ENCODE results near the gene HMX1.

Gene HMX1

GRCh38 chr4:8862334-8862733 is 9.3 kb downstream of the HMX1 start:
- Histone ChIP-seq H3K27me3 (ENCODE audit: insufficient read depth, low read depth, severe bottlenecking) (no peaks in the 10 kb centered on the region), H3K36me3 (peaks cover 36% of the 10 kb centered on the region), H3K9me3 (ENCODE audit: severe bottlenecking) (no peaks in the 10 kb centered on the region), H3K4me3 (ENCODE audit: low read depth, low read length) (no peak overlapping the region), H3K27ac (no peak overlapping the region)
- no peak for DNase-seq
- no peak for TF ChIP-seq CTCF (IDR thresholded peaks at IDR 0.05; ENCODE audit: low read depth, low read length)

- H3K27ac ChIP-seq, result no peak overlapping the region
- DNase-seq, result no peak
- TF ChIP-seq CTCF (IDR thresholded peaks at IDR 0.05; ENCODE audit: low read depth, low read length), result no peak
- H3K27me3 ChIP-seq (ENCODE audit: insufficient read depth, low read depth, severe bottlenecking), result no peaks in the 10 kb centered on the region
- no peak overlapping the region for H3K4me3 ChIP-seq (ENCODE audit: low read depth, low read length)
- H3K36me3 ChIP-seq, result peaks cover 30% of the 10 kb centered on the region
- no peaks in the 10 kb centered on the region for H3K9me3 ChIP-seq (ENCODE audit: severe bottlenecking)
Observed at GRCh38 chr4:8861576-8862295, 9.9 kb downstream of the HMX1 start.

GRCh38 chr4:8860892-8861575 is 10.6 kb downstream of the HMX1 start:
- TF ChIP-seq CTCF (IDR thresholded peaks at IDR 0.05; ENCODE audit: low read depth, low read length), result no peak
- peaks cover 26% of the 10 kb centered on the region for H3K36me3 ChIP-seq
- no peak overlapping the region for H3K27ac ChIP-seq
- H3K9me3 ChIP-seq (ENCODE audit: severe bottlenecking), result no peaks in the 10 kb centered on the region
- no peak for DNase-seq
- no peaks in the 10 kb centered on the region for H3K27me3 ChIP-seq (ENCODE audit: insufficient read depth, low read depth, severe bottlenecking)
- H3K4me3 ChIP-seq (ENCODE audit: low read depth, low read length), result no peak overlapping the region

GRCh38 chr4:8860096-8860891 is 11.3 kb downstream of the HMX1 start:
- DNase-seq, result no peak
- H3K27ac ChIP-seq, result no peak overlapping the region
- no peak overlapping the region for H3K4me3 ChIP-seq (ENCODE audit: low read depth, low read length)
- no peak for TF ChIP-seq CTCF (IDR thresholded peaks at IDR 0.05; ENCODE audit: low read depth, low read length)
- H3K36me3 ChIP-seq, result peaks cover 25% of the 10 kb centered on the region
- no peaks in the 10 kb centered on the region for H3K27me3 ChIP-seq (ENCODE audit: insufficient read depth, low read depth, severe bottlenecking)
- H3K9me3 ChIP-seq (ENCODE audit: severe bottlenecking), result no peaks in the 10 kb centered on the region

DNA sequence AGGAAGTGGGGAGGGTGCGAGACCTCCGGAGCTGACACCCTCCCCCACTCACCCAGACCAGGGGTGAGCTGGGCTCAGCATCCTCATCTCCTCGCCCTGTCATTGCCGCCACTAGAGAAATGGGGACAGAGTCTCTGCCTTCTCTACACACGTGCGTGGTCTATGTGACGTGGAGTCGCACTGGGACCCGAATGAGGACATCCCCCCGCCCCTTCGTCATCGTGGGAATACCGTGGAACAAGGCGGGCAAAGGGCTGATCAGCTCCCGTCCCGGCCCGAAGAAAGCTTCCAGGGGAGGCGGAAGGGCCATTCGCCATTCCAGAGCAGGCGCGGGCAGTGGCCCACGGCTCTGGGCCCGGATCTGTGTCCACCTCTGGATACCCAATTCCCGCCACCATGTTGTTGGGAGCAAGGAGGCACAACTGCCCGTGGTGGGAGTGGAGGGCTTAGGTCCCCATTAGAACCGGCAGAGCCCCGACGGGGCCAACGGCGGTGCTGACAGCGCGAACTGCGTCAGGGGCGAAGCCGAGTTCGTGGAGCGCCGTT is 12.0 kb downstream of the HMX1 start:
- Histone ChIP-seq H3K4me3 (ENCODE audit: low read depth, low read length) (no peak overlapping the region), H3K36me3 (peaks cover 18% of the 10 kb centered on the region), H3K27me3 (ENCODE audit: insufficient read depth, low read depth, severe bottlenecking) (no peaks in the 10 kb centered on the region), H3K9me3 (ENCODE audit: severe bottlenecking) (no peaks in the 10 kb centered on the region), H3K27ac (no peak overlapping the region)
- no peak for TF ChIP-seq CTCF (IDR thresholded peaks at IDR 0.05; ENCODE audit: low read depth, low read length)
- no peak for DNase-seq
